CD14-positive monocyte (primary cell): ENCODE data around the gene PTPN20. TPM values are rescaled to one million over a fixed set of nuclear protein-coding genes. Genes with fewer than 3 reads are reported as not detected.

Experiments used
- DNase-seq, 3 donors: peaks; one replicate each; pipeline ENCODE4 v3.0.0-alpha.2; 2011 to 2022
- H2AFZ ChIP-seq: 2 replicates; pipeline ENCODE4 v1.6.0; 2012; ENCODE audit warnings: mild to moderate bottlenecking, low read depth, low read length, inconsistent platforms; ENCODE audit not compliant: insufficient read depth, poor library complexity, severe bottlenecking
- H3K27ac ChIP-seq, 2 donors: 1 replicate in 1 of 2; 2 replicates in 1 of 2; pipeline ENCODE4 v1.5.1; 2012 to 2013; ENCODE audit warnings: low read length in 2 of 2, control low read depth in 1 of 2, inconsistent platforms in 1 of 2, low read depth in 1 of 2, mild to moderate bottlenecking in 1 of 2
- H3K27me3 ChIP-seq, 2 donors: one replicate each; pipeline versions ENCODE4 v1.6.0 to v1.6.1; 2011 to 2013; ENCODE audit warnings: low read length in 2 of 2; ENCODE audit not compliant: control insufficient read depth in 2 of 2, insufficient read depth in 2 of 2
- H3K36me3 ChIP-seq, 2 donors: replicated peaks in 1 of 2; 1 replicate in 1 of 2; 2 replicates in 1 of 2; pipeline versions ENCODE4 v1.5.1 to v1.6.1; 2012 to 2013; ENCODE audit warnings: low read length in 2 of 2, control low read depth in 1 of 2, inconsistent platforms in 1 of 2, mild to moderate bottlenecking in 1 of 2; ENCODE audit not compliant: insufficient read depth in 2 of 2, control insufficient read depth in 1 of 2
- H3K4me1 ChIP-seq, 2 donors: 1 replicate in 1 of 2; 2 replicates in 1 of 2; pipeline versions ENCODE4 v1.5.1 to v1.6.1; 2012 to 2013; ENCODE audit warnings: low read length in 2 of 2, control low read depth in 1 of 2, inconsistent platforms in 1 of 2, mild to moderate bottlenecking in 1 of 2, moderate library complexity in 1 of 2; ENCODE audit not compliant: insufficient read depth in 2 of 2, control insufficient read depth in 1 of 2
- H3K4me2 ChIP-seq: replicated peaks from 2 replicates; pipeline ENCODE3; 2012; ENCODE audit warnings: low read length, moderate library complexity, mild to moderate bottlenecking; ENCODE audit not compliant: poor library complexity, severe bottlenecking; ENCODE audit errors: extremely low read depth
- H3K4me3 ChIP-seq, 3 experiments: fragments of 200-600 bp in 1 of 3; sonication (generic) in 1 of 3; replicated peaks in 1 of 3; 1 replicate in 2 of 3; 2 replicates in 1 of 3; pipeline ENCODE4 v1.5.1; 2011 to 2013; ENCODE audit warnings: low read length in 3 of 3, mild to moderate bottlenecking in 3 of 3, control low read depth in 2 of 3, low read depth in 2 of 3, inconsistent platforms in 1 of 3, moderate library complexity in 1 of 3
- H3K79me2 ChIP-seq: 2 replicates; pipeline ENCODE4 v1.6.0; 2012; ENCODE audit warnings: mild to moderate bottlenecking, control low read depth, inconsistent platforms, low read length, moderate library complexity; ENCODE audit not compliant: insufficient read depth
- H3K9ac ChIP-seq: 2 replicates; pipeline ENCODE4 v1.6.0; 2017; ENCODE audit warnings: low read length, mild to moderate bottlenecking; ENCODE audit not compliant: insufficient read depth, poor library complexity, severe bottlenecking
- H3K9me3 ChIP-seq, 2 donors: replicated peaks in 1 of 2; 1 replicate in 1 of 2; 2 replicates in 1 of 2; pipeline versions ENCODE4 v1.5.1 to v1.6.1; 2012 to 2013; ENCODE audit warnings: low read length in 2 of 2, control low read depth in 1 of 2; ENCODE audit not compliant: control insufficient read depth in 1 of 2, insufficient read depth in 1 of 2
- H4K20me1 ChIP-seq: 2 replicates; pipeline ENCODE4 v1.6.0; 2012; ENCODE audit warnings: mild to moderate bottlenecking, low read length, control low read depth, moderate library complexity; ENCODE audit not compliant: insufficient read depth
- H3K27ac Mint-ChIP-seq, 7 donors: one replicate each; pipeline ENCODE4 v1.8.0; 2020; ENCODE audit warnings: mild to moderate bottlenecking in 7 of 7, mixed read lengths in 7 of 7, moderate library complexity in 6 of 7, inconsistent platforms in 2 of 7
- H3K27me3 Mint-ChIP-seq, 3 donors: one replicate each; pipeline ENCODE4 v1.8.0; 2021 to 2022; ENCODE audit warnings: low read depth in 3 of 3, mild to moderate bottlenecking in 3 of 3, mixed read lengths in 3 of 3, moderate library complexity in 3 of 3, inconsistent platforms in 1 of 3
- H3K36me3 Mint-ChIP-seq, 2 donors: one replicate each; pipeline ENCODE4 v1.8.0; 2020; ENCODE audit warnings: mixed read lengths in 2 of 2, inconsistent platforms in 1 of 2, mild to moderate bottlenecking in 1 of 2
- H3K4me1 Mint-ChIP-seq: one replicate; pipeline ENCODE4 v1.8.0; 2020; ENCODE audit warnings: mild to moderate bottlenecking, mixed read lengths
- H3K4me3 Mint-ChIP-seq, 2 donors: one replicate each; pipeline ENCODE4 v1.8.0; 2020; ENCODE audit warnings: mild to moderate bottlenecking in 2 of 2, mixed read lengths in 2 of 2, moderate library complexity in 1 of 2
- H3K9me3 Mint-ChIP-seq, 7 donors: one replicate each; pipeline ENCODE4 v1.8.0; 2020 to 2022; ENCODE audit warnings: mixed read lengths in 7 of 7, mild to moderate bottlenecking in 6 of 7, moderate library complexity in 6 of 7, inconsistent platforms in 2 of 7
- WGBS: methylation state at CpG from one replicate; pipeline ENCODE4 v1.1.5; 2013; ENCODE audit warnings: missing lambda C conversion rate; ENCODE audit not compliant: insufficient coverage; 5-methylcytosine and 5-hydroxymethylcytosine counted together
- intact Hi-C, 2 donors: fragments of 100-400 bp; cut with micrococcal nuclease; formaldehyde crosslinking; loops; one replicate each; pipeline versions ENCODE4 v1.15.0 to v1.15.1; 2023
- polyA plus RNA-seq, 3 donors: library from polyadenylated mRNA; depleted of rRNA in 1 of 3; unstranded in 2 of 3; stranded (reverse) in 1 of 3; fragments of 300-500 nt in 2 of 3; fragments of >200 nt in 1 of 3; fragmentation: Illumina TruSeq in 2 of 3; gene quantifications; 1 replicate in 2 of 3; 2 replicates in 1 of 3; pipeline ENCODE4 v1.2.3, GENCODE V29; 2012 to 2021
- TF ChIP-seq, protein P1 (sequence below): fragments of 200-600 bp; IDR thresholded peaks from one replicate; pipeline ENCODE4 v1.8.0; 2022; ENCODE audit warnings: antibody characterized with exemption, mild to moderate bottlenecking

PTPN20 gene
- polyA plus RNA-seq, 3 donors = 0.04 TPM; not detected in 2

DNA sequence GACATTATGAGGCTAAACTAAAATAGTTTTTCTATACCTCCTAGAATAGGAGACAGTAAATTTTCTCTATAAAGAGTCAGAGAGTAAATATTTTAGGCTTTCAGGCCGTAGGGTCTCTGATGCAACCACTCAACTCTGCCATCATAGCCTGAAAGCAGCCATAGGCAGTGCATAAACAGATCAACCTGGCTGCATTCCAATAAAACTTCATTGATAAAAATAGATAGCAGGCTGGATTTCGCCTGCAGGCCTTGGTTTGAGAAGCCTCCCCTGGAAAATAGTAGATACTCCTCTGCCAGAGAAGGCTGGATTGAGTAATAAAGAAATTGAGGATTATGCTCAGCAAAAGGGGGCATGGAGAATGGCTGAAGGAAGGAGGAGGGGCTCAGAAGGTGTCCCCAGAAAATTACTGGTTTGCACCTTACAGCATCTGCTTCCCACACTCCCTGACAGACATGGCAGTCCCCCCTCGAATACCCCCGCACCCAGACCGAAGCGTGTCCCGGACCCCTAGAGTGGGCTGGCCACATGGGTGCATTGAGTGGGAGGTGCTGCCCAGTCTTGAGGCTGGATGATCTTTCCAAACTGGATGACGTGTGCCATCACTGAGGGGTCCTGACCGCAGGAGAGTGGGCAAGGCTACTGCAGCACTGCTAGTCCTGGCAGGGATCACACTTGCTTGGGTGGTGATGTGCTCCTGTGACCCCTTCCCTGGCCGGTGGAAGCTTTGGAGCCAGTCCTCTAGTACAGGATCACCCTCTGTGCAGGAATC lies 126.6 kb downstream of the PTPN20 start:
- TF ChIP-seq, protein P1, sequence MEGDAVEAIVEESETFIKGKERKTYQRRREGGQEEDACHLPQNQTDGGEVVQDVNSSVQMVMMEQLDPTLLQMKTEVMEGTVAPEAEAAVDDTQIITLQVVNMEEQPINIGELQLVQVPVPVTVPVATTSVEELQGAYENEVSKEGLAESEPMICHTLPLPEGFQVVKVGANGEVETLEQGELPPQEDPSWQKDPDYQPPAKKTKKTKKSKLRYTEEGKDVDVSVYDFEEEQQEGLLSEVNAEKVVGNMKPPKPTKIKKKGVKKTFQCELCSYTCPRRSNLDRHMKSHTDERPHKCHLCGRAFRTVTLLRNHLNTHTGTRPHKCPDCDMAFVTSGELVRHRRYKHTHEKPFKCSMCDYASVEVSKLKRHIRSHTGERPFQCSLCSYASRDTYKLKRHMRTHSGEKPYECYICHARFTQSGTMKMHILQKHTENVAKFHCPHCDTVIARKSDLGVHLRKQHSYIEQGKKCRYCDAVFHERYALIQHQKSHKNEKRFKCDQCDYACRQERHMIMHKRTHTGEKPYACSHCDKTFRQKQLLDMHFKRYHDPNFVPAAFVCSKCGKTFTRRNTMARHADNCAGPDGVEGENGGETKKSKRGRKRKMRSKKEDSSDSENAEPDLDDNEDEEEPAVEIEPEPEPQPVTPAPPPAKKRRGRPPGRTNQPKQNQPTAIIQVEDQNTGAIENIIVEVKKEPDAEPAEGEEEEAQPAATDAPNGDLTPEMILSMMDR = no peak
- no peaks in the 10 kb centered on the region for H3K9me3 Mint-ChIP-seq
- H3K4me1 Mint-ChIP-seq = no peaks in the 10 kb centered on the region
- Histone ChIP-seq H3K4me1 (no peaks in the 10 kb centered on the region), H3K79me2 (no peaks in the 10 kb centered on the region), H3K4me3 (no peak overlapping the region), H3K4me2 (no peak overlapping the region), H3K27me3 (no peaks in the 10 kb centered on the region), H4K20me1 (no peaks in the 10 kb centered on the region), H2AFZ (no peak overlapping the region), H3K9ac (no peak overlapping the region), H3K9me3 (no peaks in the 10 kb centered on the region), H3K27ac (no peak overlapping the region), H3K36me3 (no peaks in the 10 kb centered on the region)
- intact Hi-C loops = no loop called here
- no peaks in the 10 kb centered on the region for H3K36me3 Mint-ChIP-seq
- no peak overlapping the region for H3K27ac Mint-ChIP-seq
- no peak overlapping the region for H3K4me3 Mint-ChIP-seq
- WGBS = 95% methylated on average over 8 of the region's 10 CpGs
- peaks cover 1 to 8% (median 3%) of the 10 kb centered on the region in 3 donors for H3K27me3 Mint-ChIP-seq
- no peak for DNase-seq

DNA sequence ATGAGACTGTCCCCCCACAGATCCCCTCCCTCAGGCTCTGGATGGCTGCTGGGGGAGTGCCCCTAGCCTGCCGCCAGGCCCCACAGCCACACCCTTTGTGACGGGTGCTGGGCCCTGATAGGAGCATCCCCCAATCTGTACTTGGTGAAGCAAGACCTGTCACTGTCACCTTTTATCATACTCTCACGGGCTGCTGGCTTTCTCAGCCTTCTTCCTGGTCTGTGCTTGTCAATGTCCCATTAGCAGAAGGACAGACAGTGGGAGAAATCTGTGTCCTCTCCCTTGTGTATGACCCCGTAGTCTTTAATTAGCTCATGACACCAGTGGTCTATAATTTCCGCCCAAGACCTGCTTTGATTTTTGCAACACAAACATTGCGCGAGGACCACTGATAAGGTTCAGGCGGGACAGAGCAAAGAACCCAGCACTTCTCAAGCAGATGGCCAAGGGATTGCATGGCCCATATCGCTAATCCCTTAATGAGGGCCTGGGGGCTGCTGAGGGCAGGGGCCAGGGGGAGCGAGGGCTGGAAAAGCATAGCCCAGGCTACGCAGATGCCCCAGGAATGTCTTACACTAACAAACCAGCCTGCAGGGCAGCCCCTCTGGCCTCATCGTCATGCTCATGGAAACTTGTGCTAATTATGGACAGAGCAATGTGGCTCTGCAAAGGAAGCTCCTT lies 127.8 kb downstream of the PTPN20 start:
- Histone ChIP-seq H3K79me2 (no peaks in the 10 kb centered on the region), H3K27me3 (no peaks in the 10 kb centered on the region), H3K4me3 (no peak overlapping the region), H3K27ac (no peak overlapping the region), H3K4me1 (no peaks in the 10 kb centered on the region), H2AFZ (no peak overlapping the region), H3K4me2 (no peak overlapping the region), H3K36me3 (no peaks in the 10 kb centered on the region), H3K9ac (no peak overlapping the region), H4K20me1 (no peaks in the 10 kb centered on the region), H3K9me3 (no peaks in the 10 kb centered on the region)
- WGBS = 93% methylated on average over 10 of the region's 12 CpGs
- Mint-ChIP-seq H3K36me3 (no peaks in the 10 kb centered on the region), H3K4me3 (no peak overlapping the region), H3K4me1 (no peaks in the 10 kb centered on the region), H3K27ac (no peak overlapping the region), H3K27me3 (peaks cover 0 to 8% (median 3%) of the 10 kb centered on the region in 3 donors), H3K9me3 (no peaks in the 10 kb centered on the region)
- TF ChIP-seq, protein P1 = no peak
- intact Hi-C loops = no loop called here
- DNase-seq = no peak
